Loucy (cell line): ENCODE results near the gene COL6A5.

ENCODE experiments used
- H2AFZ ChIP-seq: fragments of 200-600 bp; sonication (generic); 2 replicates; pipeline ENCODE4 v1.6.0; 2016; ENCODE audit warnings: antibody characterized with exemption, mild to moderate bottlenecking, low read length, moderate library complexity
- H3F3A ChIP-seq: fragments of 200-600 bp; 2 replicates; pipeline ENCODE4 v1.6.0; 2016; ENCODE audit warnings: antibody characterized with exemption, low read depth, mild to moderate bottlenecking
- H3K27me3 ChIP-seq: fragments of 200-600 bp; sonication (generic); 2 replicates; pipeline ENCODE4 v1.6.1; 2014; ENCODE audit warnings: low read length, mild to moderate bottlenecking; ENCODE audit not compliant: insufficient read depth, poor library complexity, severe bottlenecking
- H3K36me3 ChIP-seq: fragments of 200-600 bp; sonication (generic); 2 replicates; pipeline ENCODE4 v1.6.1; 2016; ENCODE audit warnings: low read length; ENCODE audit not compliant: insufficient read depth
- H3K4me1 ChIP-seq: fragments of 200-600 bp; sonication (generic); 2 replicates; pipeline ENCODE4 v1.5.1; 2014; ENCODE audit warnings: low read length, mild to moderate bottlenecking; ENCODE audit not compliant: insufficient read depth, poor library complexity, severe bottlenecking
- H3K4me2 ChIP-seq: fragments of 200-600 bp; sonication (generic); 2 replicates; pipeline ENCODE4 v1.6.0; 2014; ENCODE audit warnings: antibody characterized with exemption, low read length, low read depth, mild to moderate bottlenecking; ENCODE audit not compliant: poor library complexity, severe bottlenecking
- H3K4me3 ChIP-seq: fragments of 200-600 bp; sonication (generic); 2 replicates; pipeline ENCODE4 v1.5.1; 2014; ENCODE audit warnings: low read length, mild to moderate bottlenecking, mixed read lengths; ENCODE audit not compliant: poor library complexity, severe bottlenecking
- H3K79me2 ChIP-seq: fragments of 200-600 bp; sonication (generic); 2 replicates; pipeline ENCODE4 v1.6.1; 2014; ENCODE audit warnings: low read length; ENCODE audit not compliant: insufficient read depth
- H3K9ac ChIP-seq: fragments of 200-600 bp; sonication (generic); 2 replicates; pipeline ENCODE4 v1.6.0; 2014; ENCODE audit warnings: mild to moderate bottlenecking, low read depth, low read length, moderate library complexity; ENCODE audit not compliant: poor library complexity, severe bottlenecking
- H3K9me2 ChIP-seq: fragments of 200-600 bp; sonication (generic); replicated peaks from 2 replicates; pipeline ENCODE4 v1.6.1; 2016; ENCODE audit warnings: low read depth, low read length, mixed read lengths
- H3K9me3 ChIP-seq: fragments of 200-600 bp; sonication (generic); 2 replicates; pipeline ENCODE4 v1.6.1; 2014; ENCODE audit warnings: mild to moderate bottlenecking, antibody characterized with exemption, low read length, low read depth; ENCODE audit not compliant: insufficient read depth
- H4K20me1 ChIP-seq: fragments of 200-600 bp; sonication (generic); 2 replicates; pipeline ENCODE4 v1.6.0; 2014; ENCODE audit warnings: antibody characterized with exemption, low read length, mild to moderate bottlenecking; ENCODE audit not compliant: insufficient read depth, poor library complexity, severe bottlenecking
- CTCF ChIP-seq: fragments of 200-600 bp; sonication (generic); conservative IDR thresholded peaks from 2 replicates; pipeline ENCODE4 v1.5.1; 2014; ENCODE audit warnings: mild to moderate bottlenecking, antibody characterized with exemption, low read length
- EZH2phosphoT487 ChIP-seq: fragments of 200-600 bp; IDR thresholded peaks from 2 replicates; pipeline ENCODE4 v1.6.1; 2018; ENCODE audit warnings: antibody characterized with exemption, mild to moderate bottlenecking, moderate library complexity, borderline replicate concordance

The COL6A5 gene, protein sequence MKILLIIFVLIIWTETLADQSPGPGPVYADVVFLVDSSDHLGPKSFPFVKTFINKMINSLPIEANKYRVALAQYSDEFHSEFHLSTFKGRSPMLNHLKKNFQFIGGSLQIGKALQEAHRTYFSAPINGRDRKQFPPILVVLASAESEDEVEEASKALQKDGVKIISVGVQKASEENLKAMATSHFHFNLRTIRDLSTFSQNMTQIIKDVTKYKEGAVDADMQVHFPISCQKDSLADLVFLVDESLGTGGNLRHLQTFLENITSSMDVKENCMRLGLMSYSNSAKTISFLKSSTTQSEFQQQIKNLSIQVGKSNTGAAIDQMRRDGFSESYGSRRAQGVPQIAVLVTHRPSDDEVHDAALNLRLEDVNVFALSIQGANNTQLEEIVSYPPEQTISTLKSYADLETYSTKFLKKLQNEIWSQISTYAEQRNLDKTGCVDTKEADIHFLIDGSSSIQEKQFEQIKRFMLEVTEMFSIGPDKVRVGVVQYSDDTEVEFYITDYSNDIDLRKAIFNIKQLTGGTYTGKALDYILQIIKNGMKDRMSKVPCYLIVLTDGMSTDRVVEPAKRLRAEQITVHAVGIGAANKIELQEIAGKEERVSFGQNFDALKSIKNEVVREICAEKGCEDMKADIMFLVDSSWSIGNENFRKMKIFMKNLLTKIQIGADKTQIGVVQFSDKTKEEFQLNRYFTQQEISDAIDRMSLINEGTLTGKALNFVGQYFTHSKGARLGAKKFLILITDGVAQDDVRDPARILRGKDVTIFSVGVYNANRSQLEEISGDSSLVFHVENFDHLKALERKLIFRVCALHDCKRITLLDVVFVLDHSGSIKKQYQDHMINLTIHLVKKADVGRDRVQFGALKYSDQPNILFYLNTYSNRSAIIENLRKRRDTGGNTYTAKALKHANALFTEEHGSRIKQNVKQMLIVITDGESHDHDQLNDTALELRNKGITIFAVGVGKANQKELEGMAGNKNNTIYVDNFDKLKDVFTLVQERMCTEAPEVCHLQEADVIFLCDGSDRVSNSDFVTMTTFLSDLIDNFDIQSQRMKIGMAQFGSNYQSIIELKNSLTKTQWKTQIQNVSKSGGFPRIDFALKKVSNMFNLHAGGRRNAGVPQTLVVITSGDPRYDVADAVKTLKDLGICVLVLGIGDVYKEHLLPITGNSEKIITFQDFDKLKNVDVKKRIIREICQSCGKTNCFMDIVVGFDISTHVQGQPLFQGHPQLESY (N-terminal part only)

DNA sequence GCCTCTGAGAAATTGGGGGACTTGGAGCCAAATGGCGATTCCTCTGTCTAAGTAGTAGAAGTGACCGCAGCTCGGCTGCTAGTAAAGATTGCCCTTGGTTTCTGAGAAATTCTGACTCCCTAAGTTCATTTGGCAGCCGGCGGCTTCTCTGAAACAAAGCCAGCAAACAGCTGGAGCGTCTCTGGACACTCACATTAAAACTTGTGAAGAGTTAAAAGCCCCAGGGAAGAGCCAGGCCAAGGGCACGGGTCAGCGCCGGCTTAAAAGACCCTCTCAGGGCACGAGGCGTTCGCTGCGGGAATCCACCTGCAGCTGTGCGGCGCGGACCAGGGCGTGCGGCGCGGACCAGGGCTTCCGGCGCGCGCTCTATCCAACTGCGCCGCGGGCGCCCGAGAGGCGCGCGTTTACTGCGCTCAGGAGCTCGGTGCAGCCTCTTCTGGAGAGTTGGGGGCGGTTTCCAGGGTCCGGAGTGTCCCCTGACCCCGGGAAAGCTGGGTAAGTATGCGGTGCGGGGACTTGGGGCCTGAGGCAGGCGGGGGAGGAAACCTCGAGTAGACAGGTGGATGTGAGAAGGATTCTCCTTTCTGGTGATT, at the start of gene COL6A5:
Gene COL6A5, plus strand, starts transcription at position 186 of the 593 bp plus-strand sequence. CDS start 27,967 bp downstream, outside the sequence.
- Histone ChIP-seq H2AFZ (no peak within 1 kb of the TSS), H3K9me3 (no peaks in the 10 kb centered on the region), H3K27me3 (no peaks in the 10 kb centered on the region), H4K20me1 (no peaks in the 10 kb centered on the region), H3K9ac (no peak within 1 kb of the TSS), H3K79me2 (no peaks in the 10 kb centered on the region), H3K4me1 (no peaks in the 10 kb centered on the region), H3K36me3 (no peaks in the 10 kb centered on the region), H3K4me3 (no peak within 1 kb of the TSS), H3K9me2 (no peaks in the 10 kb centered on the region), H3F3A (no peaks in the 10 kb centered on the region), H3K4me2 (no peak within 1 kb of the TSS)
- TF ChIP-seq CTCF (no peak), EZH2phosphoT487 (no peak)

GRCh38 chr3:130299531-130299930, 45.9 kb upstream of the COL6A5 start:
- H3K9me3 ChIP-seq, result no peaks in the 10 kb centered on the region
- H3K36me3 ChIP-seq, result no peaks in the 10 kb centered on the region
- TF ChIP-seq CTCF (no peak), EZH2phosphoT487 (no peak)
- H3K4me3 ChIP-seq, result no peak overlapping the region
- H4K20me1 ChIP-seq, result no peaks in the 10 kb centered on the region
- H3K9ac ChIP-seq, result no peak overlapping the region
- H3K4me2 ChIP-seq, result no peak overlapping the region
- no peaks in the 10 kb centered on the region for H3F3A ChIP-seq
- no peaks in the 10 kb centered on the region for H3K4me1 ChIP-seq
- no peaks in the 10 kb centered on the region for H3K79me2 ChIP-seq
- no peaks in the 10 kb centered on the region for H3K27me3 ChIP-seq
- H2AFZ ChIP-seq, result no peak overlapping the region
- no peaks in the 10 kb centered on the region for H3K9me2 ChIP-seq

GRCh38 chr3:130300888-130301287, 44.6 kb upstream of the COL6A5 start:
- Histone ChIP-seq H3K27me3 (no peaks in the 10 kb centered on the region), H3K4me2 (no peak overlapping the region), H3F3A (no peaks in the 10 kb centered on the region), H3K9me3 (no peaks in the 10 kb centered on the region), H2AFZ (no peak overlapping the region), H3K36me3 (no peaks in the 10 kb centered on the region), H3K9me2 (no peaks in the 10 kb centered on the region), H3K4me1 (no peaks in the 10 kb centered on the region), H3K9ac (no peak overlapping the region), H4K20me1 (no peaks in the 10 kb centered on the region), H3K79me2 (no peaks in the 10 kb centered on the region), H3K4me3 (no peak overlapping the region)
- no peak for TF ChIP-seq CTCF
- no peak for TF ChIP-seq EZH2phosphoT487
